IMR-90 (cell line): ENCODE results near the gene CD69. TPM values are rescaled to one million over a fixed set of nuclear protein-coding genes. Genes with fewer than 3 reads are reported as not detected.
A peak's percentile ranks its signal among the peaks of the same experiment; 100 is the strongest.

Source experiments
- ATAC-seq: fragments of 200-7000 bp; cut with Tn5 transposase; 2 replicates; pipeline ENCODE4 v1.9.1; 2020; ENCODE audit warnings: low read depth, mild to moderate bottlenecking, moderate library complexity
- BruUV-seq: library from RNA; stranded (reverse); fragments of 400-500 nt; replicated peaks from 2 replicates; lab custom pipeline; 2021; lab: Mats Ljungman, UMichigan
- CTCF ChIA-PET: fragments of 300-600 bp; formaldehyde crosslinking; extraction: SDS; loops from one replicate; lab custom pipeline; 2021; ENCODE audit warnings: antibody characterized with exemption; lab: Yijun Ruan, JAX
- POLR2A ChIA-PET: fragments of 300-600 bp; sonication (Branson Sonifier 250); formaldehyde crosslinking; loops from one replicate; lab custom pipeline; 2022; ENCODE audit warnings: antibody characterized with exemption; ENCODE audit not compliant: unreplicated experiment; lab: Charles Lee
- DNase-seq: peaks from one replicate; pipeline ENCODE4 v3.0.0; 2013
- H2AFZ ChIP-seq: replicated peaks from 2 replicates; pipeline ENCODE3; 2013; ENCODE audit warnings: low read length, mild to moderate bottlenecking; ENCODE audit not compliant: poor library complexity
- H2AK5ac ChIP-seq: 2 replicates; pipeline ENCODE4 v1.6.1; 2013; ENCODE audit warnings: low read depth, low read length, inconsistent platforms
- H2AK9ac ChIP-seq: replicated peaks from 2 replicates; pipeline ENCODE3; 2013; ENCODE audit warnings: mild to moderate bottlenecking, low read depth, low read length, moderate library complexity; ENCODE audit not compliant: poor library complexity
- H2BK120ac ChIP-seq: 2 replicates; pipeline ENCODE4 v1.6.1; 2013; ENCODE audit warnings: low read depth, low read length, inconsistent platforms
- H2BK15ac ChIP-seq: 3 replicates; pipeline ENCODE4 v1.6.1; 2013; ENCODE audit warnings: low read depth, low read length, inconsistent platforms
- H2BK20ac ChIP-seq: 2 replicates; pipeline ENCODE4 v1.6.1; 2013; ENCODE audit warnings: low read depth, mild to moderate bottlenecking, inconsistent platforms, low read length, moderate library complexity
- H2BK5ac ChIP-seq: 2 replicates; pipeline ENCODE4 v1.6.1; 2013; ENCODE audit warnings: mild to moderate bottlenecking, low read depth, low read length, inconsistent platforms; ENCODE audit not compliant: poor library complexity, severe bottlenecking
- H3K14ac ChIP-seq: replicated peaks from 2 replicates; pipeline ENCODE4 v1.6.1; 2013; ENCODE audit warnings: low read depth, low read length, inconsistent platforms
- H3K18ac ChIP-seq: 2 replicates; pipeline ENCODE4 v1.6.1; 2013; ENCODE audit warnings: low read depth, low read length, control low read depth
- H3K23ac ChIP-seq: 2 replicates; pipeline ENCODE4 v1.6.1; 2013; ENCODE audit warnings: low read depth, low read length, inconsistent platforms
- H3K27ac ChIP-seq: 2 replicates; pipeline ENCODE4 v1.5.1; 2013; ENCODE audit warnings: mild to moderate bottlenecking, control low read depth, low read length; ENCODE audit not compliant: insufficient read depth
- H3K27me3 ChIP-seq: 2 replicates; pipeline ENCODE4 v1.6.1; 2013; ENCODE audit warnings: low read length; ENCODE audit not compliant: control insufficient read depth, insufficient read depth
- H3K36me3 ChIP-seq: 2 replicates; pipeline ENCODE4 v1.6.1; 2013; ENCODE audit warnings: low read length, mixed read lengths; ENCODE audit not compliant: control insufficient read depth, insufficient read depth
- H3K4ac ChIP-seq: 2 replicates; pipeline ENCODE4 v1.6.1; 2013; ENCODE audit warnings: low read depth, low read length, inconsistent platforms
- H3K4me1 ChIP-seq: 2 replicates; pipeline ENCODE4 v1.6.1; 2013; ENCODE audit warnings: low read length, mixed read lengths; ENCODE audit not compliant: control insufficient read depth, insufficient read depth
- H3K4me2 ChIP-seq: 2 replicates; pipeline ENCODE4 v1.6.1; 2013; ENCODE audit warnings: low read depth, mild to moderate bottlenecking, control low read depth, low read length, moderate library complexity
- H3K4me3 ChIP-seq: 2 replicates; pipeline ENCODE4 v1.5.1; 2013; ENCODE audit warnings: low read depth, mild to moderate bottlenecking, control low read depth, low read length, moderate library complexity; ENCODE audit not compliant: insufficient read depth
- H3K56ac ChIP-seq: 2 replicates; pipeline ENCODE4 v1.6.1; 2013; ENCODE audit warnings: low read length, inconsistent platforms; ENCODE audit not compliant: insufficient read depth; ENCODE audit errors: extremely low read depth
- H3K79me1 ChIP-seq, 2 experiments: 2 replicates each; pipeline ENCODE4 v1.6.1; 2013; ENCODE audit warnings: low read length in 2 of 2, inconsistent platforms in 1 of 2, low read depth in 1 of 2
- H3K9ac ChIP-seq: 2 replicates; pipeline ENCODE4 v1.6.1; 2013; ENCODE audit warnings: low read depth, low read length, control low read depth
- H3K9me1 ChIP-seq: 2 replicates; pipeline ENCODE4 v1.6.1; 2013; ENCODE audit warnings: low read length, inconsistent platforms; ENCODE audit not compliant: insufficient read depth
- H3K9me3 ChIP-seq: 2 replicates; pipeline ENCODE4 v1.6.1; 2013; ENCODE audit warnings: low read length; ENCODE audit not compliant: control insufficient read depth, insufficient read depth
- H4K20me1 ChIP-seq: 2 replicates; pipeline ENCODE4 v1.6.1; 2013; ENCODE audit warnings: low read length, inconsistent platforms; ENCODE audit not compliant: insufficient read depth
- H4K5ac ChIP-seq: 2 replicates; pipeline ENCODE4 v1.6.1; 2013; ENCODE audit warnings: mild to moderate bottlenecking, low read depth, low read length, control low read depth
- H4K8ac ChIP-seq, 2 experiments: 2 replicates each; pipeline ENCODE4 v1.6.1; 2013; ENCODE audit warnings: low read depth in 2 of 2, low read length in 2 of 2, control low read depth in 1 of 2, inconsistent platforms in 1 of 2
- H4K91ac ChIP-seq: 2 replicates; pipeline ENCODE4 v1.6.1; 2013; ENCODE audit warnings: low read depth, low read length, inconsistent platforms; ENCODE audit not compliant: insufficient read depth
- BHLHE40 ChIP-seq: fragments of 150-350 bp; IDR thresholded peaks from 2 replicates; pipeline ENCODE4 v1.6.1; 2016; ENCODE audit warnings: mild to moderate bottlenecking, low read depth, low read length
- CEBPB ChIP-seq: IDR thresholded peaks from 2 replicates; pipeline ENCODE4 v1.6.1; 2012; ENCODE audit warnings: low read depth, low read length, improper control_type of control experiment
- CHD1 ChIP-seq: IDR thresholded peaks from 2 replicates; pipeline ENCODE4 v1.6.1; 2012; ENCODE audit warnings: low read depth, low read length, improper control_type of control experiment
- MAFK ChIP-seq: IDR thresholded peaks from 2 replicates; pipeline ENCODE4 v1.6.1; 2012; ENCODE audit warnings: low read depth, low read length, improper control_type of control experiment
- MXI1 ChIP-seq: IDR thresholded peaks from 2 replicates; pipeline ENCODE4 v1.6.1; 2012; ENCODE audit warnings: low read depth, mild to moderate bottlenecking, low read length, moderate library complexity, borderline replicate concordance
- NFE2L2 ChIP-seq: fragments of 150-350 bp; IDR thresholded peaks from 2 replicates; pipeline ENCODE4 v1.6.1; 2016; ENCODE audit warnings: low read depth, mild to moderate bottlenecking, low read length
- POLR2A ChIP-seq: IDR thresholded peaks from 2 replicates; pipeline ENCODE4 v1.6.1; 2012; ENCODE audit warnings: mild to moderate bottlenecking, low read depth, low read length
- RAD21 ChIP-seq: IDR thresholded peaks from 2 replicates; pipeline ENCODE4 v1.6.1; 2012; ENCODE audit warnings: low read length, improper control_type of control experiment
- RCOR1 ChIP-seq: IDR thresholded peaks from 2 replicates; pipeline ENCODE4 v1.6.1; 2012; ENCODE audit warnings: mild to moderate bottlenecking, low read length, improper control_type of control experiment; ENCODE audit not compliant: insufficient replicate concordance
- RFX5 ChIP-seq: IDR thresholded peaks from 2 replicates; pipeline ENCODE4 v1.8.0; 2012; ENCODE audit warnings: low read depth, mild to moderate bottlenecking, low read length, moderate library complexity
- SMC3 ChIP-seq: fragments of 150-350 bp; IDR thresholded peaks from 2 replicates; pipeline ENCODE4 v1.6.1; 2016; ENCODE audit warnings: low read depth, mild to moderate bottlenecking, antibody characterized with exemption, low read length, moderate library complexity
- WGBS, 2 experiments: methylation state at CpG; one replicate each; pipeline versions ENCODE4 v1.1.5 to v1.1.7; 2013; ENCODE audit warnings: missing lambda C conversion rate in 2 of 2; ENCODE audit not compliant: insufficient read length in 1 of 2; ENCODE audit errors: extremely low coverage in 2 of 2; 5-methylcytosine and 5-hydroxymethylcytosine counted together
- dilution Hi-C: fragments of 300-500 bp; cut with HindIII; formaldehyde crosslinking; loops from one replicate; pipeline ENCODE4 v1.14.3; 2018; ENCODE audit warnings: low sequenced_read_pairs; ENCODE audit not compliant: unreplicated experiment
- in situ Hi-C: fragments of 300-500 bp; cut with MboI; formaldehyde crosslinking; loops from 3 replicates; pipeline ENCODE4 v1.14.3; 2019; ENCODE audit warnings: low sequenced_read_pairs, inconsistent platforms, mixed read lengths
- intact Hi-C: fragments of 100-400 bp; cut with micrococcal nuclease; formaldehyde crosslinking; loops from 2 replicates; pipeline ENCODE4 v1.10.0; 2022
- polyA plus RNA-seq, 3 experiments: library from polyadenylated mRNA; depleted of rRNA; stranded (reverse); fragments of >200 nt; gene quantifications; 2 replicates each; pipeline ENCODE4 v1.2.3, GENCODE V29; 2012; ENCODE audit warnings: low replicate concordance in 1 of 3
- total RNA-seq: library from RNA; depleted of rRNA; stranded (reverse); fragments of >200 nt; gene quantifications from 2 replicates; pipeline ENCODE4 v1.2.3, GENCODE V29; 2012
- TF ChIP-seq, protein P1 (sequence below): conservative IDR thresholded peaks from 2 replicates; pipeline ENCODE4 v1.5.1; 2012; ENCODE audit warnings: mild to moderate bottlenecking, low read depth, low read length, improper control_type of control experiment
- TF ChIP-seq, protein P2 (sequence below): fragments of 150-350 bp; IDR thresholded peaks from 2 replicates; pipeline ENCODE4 v1.6.1; 2017; ENCODE audit warnings: mild to moderate bottlenecking, antibody characterized with exemption, low read length, low read depth
- TF ChIP-seq, protein P3 (sequence below): fragments of 150-350 bp; IDR thresholded peaks from 2 replicates; pipeline ENCODE4 v1.6.1; 2016; ENCODE audit warnings: low read depth, mild to moderate bottlenecking, low read length, moderate library complexity, borderline replicate concordance

Gene CD69
- total and polyA plus RNA-seq, 2 of the 4 experiments (the other 2 are of a cell fraction) = not detected

DNA sequence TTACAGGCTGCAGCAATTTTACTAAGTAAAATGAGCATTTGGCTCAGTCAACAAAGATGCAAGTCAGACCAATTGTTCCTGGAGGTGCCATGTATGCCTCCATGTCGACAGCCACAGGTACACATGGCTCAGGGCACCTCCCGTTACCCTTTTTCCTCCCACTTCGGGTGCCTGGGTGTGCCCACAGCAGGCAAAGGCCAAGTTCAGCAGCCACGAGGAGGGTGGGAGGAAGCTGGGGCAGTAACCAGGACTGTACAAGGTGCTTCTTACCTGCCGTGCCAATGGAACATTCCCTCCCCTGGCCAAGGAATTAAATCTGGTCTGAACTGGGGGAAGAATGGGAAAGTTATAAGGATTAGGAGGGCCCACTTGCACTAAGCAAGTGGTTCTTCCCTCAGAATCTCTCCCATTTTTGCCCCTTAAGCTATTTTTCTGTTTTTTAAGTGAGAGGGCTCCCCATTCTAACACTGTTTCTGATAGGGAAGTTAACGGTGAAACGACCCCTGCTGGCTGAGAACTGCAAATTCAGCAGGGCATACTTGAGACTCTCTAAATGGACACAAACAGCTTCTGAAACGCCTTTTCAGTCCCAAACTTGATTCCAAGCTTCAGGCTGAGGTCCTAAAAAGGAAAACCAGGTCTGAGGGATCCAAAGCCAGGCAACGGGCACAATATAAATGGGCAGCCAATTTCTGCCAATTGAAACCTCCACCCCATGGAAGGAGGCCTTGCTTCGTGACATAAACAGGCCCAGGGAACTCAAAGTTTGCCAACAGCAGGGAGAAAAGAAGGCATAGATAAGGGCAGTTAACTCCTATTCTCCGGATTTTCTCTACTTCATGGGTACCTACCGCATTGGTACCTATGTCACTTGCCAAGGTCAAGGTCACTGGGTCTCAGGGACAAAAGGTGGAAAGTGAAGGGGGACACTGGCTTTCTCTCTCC is 52.6 kb downstream of the CD69 start:
- H2BK15ac ChIP-seq = no peak overlapping the region
- DNase-seq = peak; percentile 65
- H2BK20ac ChIP-seq = no peak overlapping the region
- H2AK5ac ChIP-seq = no peak overlapping the region
- no peak overlapping the region for H3K18ac ChIP-seq
- no peak overlapping the region for H3K9ac ChIP-seq
- H4K5ac ChIP-seq = no peak overlapping the region
- H3K23ac ChIP-seq = no peak overlapping the region
- no peak overlapping the region for H3K4me2 ChIP-seq
- peak; percentile 86 for ATAC-seq
- no peaks in the 10 kb centered on the region for H3K9me1 ChIP-seq
- H2AFZ ChIP-seq = peak overlapping the region; percentile 46
- H3K4ac ChIP-seq = no peak overlapping the region
- H3K27ac ChIP-seq = no peak overlapping the region
- POLR2A ChIA-PET = no interaction called here
- H4K8ac ChIP-seq = no peak overlapping the region
- H3K4me1 ChIP-seq = no peaks in the 10 kb centered on the region
- H3K79me1 ChIP-seq = no peaks in the 10 kb centered on the region
- no peak overlapping the region for H2AK9ac ChIP-seq
- dilution Hi-C loops (loop anchor here (10.0 kb wide), 1 partner anchor 73 kb away; no protein-coding TSS in a partner anchor), intact Hi-C loops (loop anchor here (1.0 kb wide), 2 partner anchors 74 to 377 kb away; no protein-coding TSS in a partner anchor), in situ Hi-C loops (loop anchor here (5.0 to 25.0 kb wide), 2 partner anchors 71 to 371 kb away; no protein-coding TSS in a partner anchor)
- H3K9me3 ChIP-seq = no peaks in the 10 kb centered on the region
- H3K4me3 ChIP-seq = no peak overlapping the region
- H3K27me3 ChIP-seq = no peaks in the 10 kb centered on the region
- 0% methylated on average over 2 of the region's 12 CpGs; no CpG with 5 or more reads in 1 of the 2 experiments for WGBS, 2 experiments
- no peak overlapping the region for H2BK5ac ChIP-seq
- H3K56ac ChIP-seq = no peak overlapping the region
- H4K91ac ChIP-seq = no peak overlapping the region
- BruUV-seq = no TSS peak
- no peak overlapping the region for H3K14ac ChIP-seq
- no peak overlapping the region for H2BK120ac ChIP-seq
- CTCF ChIA-PET = interaction anchor here (0.6 to 1.6 kb wide), 14 partner anchors 9 to 374 kb away, joined by 3 to 14 read pairs (median 6); no protein-coding TSS in a partner anchor
- no peaks in the 10 kb centered on the region for H3K36me3 ChIP-seq
- no peaks in the 10 kb centered on the region for H4K20me1 ChIP-seq
- TF ChIP-seq, protein P1, sequence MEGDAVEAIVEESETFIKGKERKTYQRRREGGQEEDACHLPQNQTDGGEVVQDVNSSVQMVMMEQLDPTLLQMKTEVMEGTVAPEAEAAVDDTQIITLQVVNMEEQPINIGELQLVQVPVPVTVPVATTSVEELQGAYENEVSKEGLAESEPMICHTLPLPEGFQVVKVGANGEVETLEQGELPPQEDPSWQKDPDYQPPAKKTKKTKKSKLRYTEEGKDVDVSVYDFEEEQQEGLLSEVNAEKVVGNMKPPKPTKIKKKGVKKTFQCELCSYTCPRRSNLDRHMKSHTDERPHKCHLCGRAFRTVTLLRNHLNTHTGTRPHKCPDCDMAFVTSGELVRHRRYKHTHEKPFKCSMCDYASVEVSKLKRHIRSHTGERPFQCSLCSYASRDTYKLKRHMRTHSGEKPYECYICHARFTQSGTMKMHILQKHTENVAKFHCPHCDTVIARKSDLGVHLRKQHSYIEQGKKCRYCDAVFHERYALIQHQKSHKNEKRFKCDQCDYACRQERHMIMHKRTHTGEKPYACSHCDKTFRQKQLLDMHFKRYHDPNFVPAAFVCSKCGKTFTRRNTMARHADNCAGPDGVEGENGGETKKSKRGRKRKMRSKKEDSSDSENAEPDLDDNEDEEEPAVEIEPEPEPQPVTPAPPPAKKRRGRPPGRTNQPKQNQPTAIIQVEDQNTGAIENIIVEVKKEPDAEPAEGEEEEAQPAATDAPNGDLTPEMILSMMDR = peak; percentile 79
- TF ChIP-seq MAFK (no peak), RAD21 (peak; percentile 80), CHD1 (no peak), MXI1 (no peak), POLR2A (no peak), SMC3 (peak; percentile 92), CEBPB (no peak), BHLHE40 (no peak), NFE2L2 (no peak), RCOR1 (no peak), RFX5 (no peak)
- TF ChIP-seq, protein P2, sequence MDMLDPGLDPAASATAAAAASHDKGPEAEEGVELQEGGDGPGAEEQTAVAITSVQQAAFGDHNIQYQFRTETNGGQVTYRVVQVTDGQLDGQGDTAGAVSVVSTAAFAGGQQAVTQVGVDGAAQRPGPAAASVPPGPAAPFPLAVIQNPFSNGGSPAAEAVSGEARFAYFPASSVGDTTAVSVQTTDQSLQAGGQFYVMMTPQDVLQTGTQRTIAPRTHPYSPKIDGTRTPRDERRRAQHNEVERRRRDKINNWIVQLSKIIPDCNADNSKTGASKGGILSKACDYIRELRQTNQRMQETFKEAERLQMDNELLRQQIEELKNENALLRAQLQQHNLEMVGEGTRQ = no peak
- TF ChIP-seq, protein P3, sequence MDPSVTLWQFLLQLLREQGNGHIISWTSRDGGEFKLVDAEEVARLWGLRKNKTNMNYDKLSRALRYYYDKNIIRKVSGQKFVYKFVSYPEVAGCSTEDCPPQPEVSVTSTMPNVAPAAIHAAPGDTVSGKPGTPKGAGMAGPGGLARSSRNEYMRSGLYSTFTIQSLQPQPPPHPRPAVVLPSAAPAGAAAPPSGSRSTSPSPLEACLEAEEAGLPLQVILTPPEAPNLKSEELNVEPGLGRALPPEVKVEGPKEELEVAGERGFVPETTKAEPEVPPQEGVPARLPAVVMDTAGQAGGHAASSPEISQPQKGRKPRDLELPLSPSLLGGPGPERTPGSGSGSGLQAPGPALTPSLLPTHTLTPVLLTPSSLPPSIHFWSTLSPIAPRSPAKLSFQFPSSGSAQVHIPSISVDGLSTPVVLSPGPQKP = no peak
